ENCODE results near the gene CRLF1.

DNA sequence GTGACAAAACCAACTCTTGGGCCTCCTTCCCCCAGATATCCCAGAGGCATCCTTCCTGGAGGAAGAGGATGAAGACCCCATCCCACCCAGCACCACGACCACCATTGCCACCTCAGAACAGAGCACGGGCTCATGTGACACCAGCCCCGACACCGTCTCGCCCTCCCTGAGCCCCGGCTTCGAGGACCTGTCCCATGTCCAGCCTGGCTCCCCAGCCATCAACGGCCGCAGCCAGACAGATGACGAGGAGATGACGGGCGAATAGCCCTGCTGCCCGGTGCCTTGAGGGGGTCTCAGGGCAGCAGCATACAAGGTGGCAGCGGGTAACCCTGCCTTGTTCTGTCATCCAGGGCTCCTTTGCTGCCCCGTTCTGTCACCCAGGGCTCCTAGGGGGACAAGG, 38.2 kb downstream of the CRLF1 start:
- no peak for TF ChIP-seq CTCF (conservative IDR thresholded peaks at IDR 0.05 in 1 of 2, IDR thresholded peaks at IDR 0.05 in 1 of 2; ENCODE audit: extremely low read depth in 1 of 2, insufficient read depth in 1 of 2, low read depth in 1 of 2, low read length in 2 of 2)
- no peak for TF ChIP-seq EZH2 (IDR thresholded peaks at IDR 0.05; ENCODE audit: borderline replicate concordance, low read length)
